Measurements from ENCODE around the gene B4GALNT4.
"Not testable (repeated sequence)": the region's sequence is repeated elsewhere in the genome, so short reads cannot be mapped to it uniquely, and the experiment has no call there.

The B4GALNT4 gene

DNA sequence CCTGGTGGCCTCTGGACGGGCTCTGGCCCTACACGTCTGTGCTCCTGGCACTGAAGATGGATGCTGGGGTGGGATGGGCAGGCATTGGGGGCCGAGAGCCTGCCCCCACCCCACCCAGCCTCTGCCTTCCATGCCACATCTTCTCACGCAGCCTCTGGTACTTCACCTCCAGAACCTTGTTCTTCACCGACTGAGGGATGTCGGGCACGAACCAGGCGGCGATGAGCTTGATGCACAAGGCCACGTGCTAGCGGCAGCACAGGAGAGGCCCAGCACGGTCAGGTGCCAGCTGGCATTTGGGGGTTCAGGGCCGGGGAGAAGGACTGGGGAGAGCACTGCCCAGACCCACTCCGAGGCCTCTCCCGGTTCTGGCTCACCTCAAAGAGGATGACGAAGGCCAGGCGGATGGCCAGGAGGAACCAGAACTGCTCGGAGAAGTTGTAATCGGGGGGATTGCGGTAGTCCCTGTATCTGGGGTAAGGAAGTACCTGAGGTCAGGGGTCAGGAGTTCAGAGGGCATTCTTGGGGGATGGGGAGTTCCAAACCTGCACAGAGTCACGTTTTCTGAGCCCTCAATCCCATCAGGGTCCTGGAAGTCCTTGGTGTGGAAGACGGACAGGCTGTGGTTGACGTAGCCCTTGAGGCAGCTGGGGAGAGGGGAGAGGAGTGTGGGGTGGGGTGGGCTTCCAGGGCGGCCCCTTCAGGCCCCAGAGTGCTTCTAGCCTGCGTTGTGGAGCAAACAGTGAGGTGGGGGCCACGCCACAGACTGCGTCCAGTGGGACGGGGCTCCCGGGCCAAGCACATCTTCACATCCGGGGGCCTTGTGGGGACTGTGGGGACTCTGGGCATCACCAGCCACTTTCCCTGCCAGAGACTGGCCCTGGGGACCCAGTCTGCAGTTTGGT lies 49.3 kb downstream of the B4GALNT4 start:
- DNase-seq: no peak

DNA sequence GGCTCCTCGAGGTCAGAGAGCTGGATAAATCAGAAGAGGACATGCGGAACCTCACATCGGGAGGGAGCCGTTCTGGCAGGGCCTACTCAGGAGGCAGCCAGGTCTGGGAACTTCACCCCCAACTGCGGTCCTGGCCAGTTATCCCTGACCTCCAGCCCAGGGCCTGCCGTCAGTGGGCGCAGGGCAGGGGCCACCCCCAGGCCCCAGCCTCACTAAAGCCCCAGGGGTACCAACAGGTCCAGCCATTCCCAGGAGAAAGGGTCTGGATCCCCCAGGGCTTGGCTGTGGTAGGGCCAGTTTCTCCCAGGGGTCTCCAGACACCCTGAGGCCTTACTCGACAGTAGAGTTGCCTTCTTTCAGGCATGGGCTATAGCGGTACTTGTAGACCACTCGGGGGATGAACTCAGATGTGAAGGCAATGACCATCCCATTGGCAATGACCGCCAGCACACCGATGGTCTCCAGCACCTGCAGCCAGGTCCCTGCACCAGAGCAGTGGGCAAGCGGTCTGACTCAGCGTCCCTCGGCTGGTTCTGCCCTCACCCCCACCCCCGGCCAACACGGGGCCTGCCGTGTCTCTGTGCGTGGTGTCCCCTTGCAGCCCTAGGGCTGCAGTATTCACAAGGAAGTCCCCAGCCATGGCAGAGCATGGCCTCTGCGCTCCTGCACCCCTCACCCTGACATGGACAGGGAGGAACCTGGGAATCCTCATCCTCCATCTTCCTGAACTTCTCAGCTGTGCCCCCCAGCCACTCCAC lies 50.1 kb downstream of the B4GALNT4 start:
- no peak for DNase-seq

DNA sequence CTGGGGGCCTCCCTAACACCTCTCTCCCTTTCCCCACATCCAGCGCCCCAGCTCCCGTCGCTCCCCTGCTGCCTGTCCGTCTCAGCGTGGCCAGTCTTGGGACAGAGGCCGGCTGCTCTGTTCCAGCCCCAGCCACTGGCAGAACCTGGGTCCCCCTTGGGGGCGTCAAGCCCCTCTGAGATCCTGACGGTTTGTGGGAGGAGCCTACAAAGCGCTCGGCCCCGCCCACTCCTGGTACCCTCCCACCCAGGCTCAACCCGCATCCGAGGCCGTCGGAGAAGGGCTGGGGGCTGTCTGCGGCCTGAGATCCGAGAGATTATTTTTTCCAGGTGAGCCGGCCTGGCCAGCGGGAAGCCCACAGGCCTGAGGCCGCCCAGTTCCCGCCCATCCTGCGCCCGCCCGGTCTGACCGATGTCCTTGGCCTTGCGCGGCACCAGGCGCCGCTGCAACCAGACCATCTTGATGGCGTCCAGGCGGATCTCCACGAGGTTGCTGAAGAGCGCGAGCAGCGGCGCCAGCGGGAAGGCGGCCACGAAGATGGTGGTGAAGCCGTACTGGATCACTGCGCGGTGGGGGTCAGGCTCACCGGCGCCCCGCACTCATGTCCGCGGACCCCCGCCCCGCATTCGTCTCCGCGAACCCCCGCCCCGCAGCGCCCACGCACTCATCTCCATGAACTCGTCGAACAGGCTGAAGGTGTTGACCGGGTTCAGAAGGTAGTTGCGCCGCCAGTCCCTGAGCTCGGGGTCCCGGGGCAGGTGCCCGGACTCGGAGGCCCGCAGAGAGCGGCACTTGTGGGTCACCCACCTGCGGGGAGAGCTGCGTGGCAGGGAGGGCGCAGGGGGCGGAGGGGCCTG lies 51.0 kb downstream of the B4GALNT4 start:
- DNase-seq: no peak

DNA sequence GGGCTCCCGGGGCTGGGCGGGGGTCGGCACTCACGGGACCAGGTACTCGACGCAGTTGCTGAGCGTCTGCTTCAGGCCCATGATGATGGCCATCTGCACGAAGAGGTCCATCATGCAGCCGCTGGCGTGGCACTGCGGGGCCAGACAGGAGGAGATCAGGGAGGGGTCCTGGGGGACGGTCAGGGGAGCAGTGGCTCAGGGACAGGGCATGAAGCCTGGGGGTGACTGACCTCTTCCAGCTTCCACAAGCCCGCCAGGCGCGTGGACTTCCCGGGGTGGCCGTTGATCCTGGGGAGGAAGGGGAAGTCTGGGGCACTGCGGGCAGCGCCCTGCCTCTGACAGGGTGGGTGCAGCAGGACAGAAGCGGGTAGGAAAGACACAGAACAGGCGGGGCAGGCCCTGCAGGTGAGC lies 51.6 kb downstream of the B4GALNT4 start:
- no peak for DNase-seq

DNA sequence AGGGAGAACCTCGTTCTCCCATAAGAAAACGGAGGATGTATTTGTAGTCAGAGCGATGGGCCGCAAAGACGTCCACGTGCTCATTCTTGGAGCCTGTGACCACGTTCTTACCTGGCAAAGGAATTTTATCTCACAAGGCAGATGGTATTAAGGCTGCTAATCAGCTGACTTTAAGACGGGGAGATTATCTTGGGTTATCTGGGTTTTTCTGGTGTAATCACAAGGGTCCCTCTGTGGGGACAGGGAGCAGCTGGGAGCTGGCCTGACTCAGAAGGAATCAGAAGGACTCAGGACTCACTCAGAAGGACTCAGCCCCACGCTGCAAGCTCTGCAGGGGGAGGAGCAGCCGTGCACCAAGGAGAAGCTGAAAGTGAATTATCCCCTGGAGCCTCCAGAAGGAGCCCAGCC lies 53.0 kb downstream of the B4GALNT4 start:
- DNase-seq: no peak

DNA sequence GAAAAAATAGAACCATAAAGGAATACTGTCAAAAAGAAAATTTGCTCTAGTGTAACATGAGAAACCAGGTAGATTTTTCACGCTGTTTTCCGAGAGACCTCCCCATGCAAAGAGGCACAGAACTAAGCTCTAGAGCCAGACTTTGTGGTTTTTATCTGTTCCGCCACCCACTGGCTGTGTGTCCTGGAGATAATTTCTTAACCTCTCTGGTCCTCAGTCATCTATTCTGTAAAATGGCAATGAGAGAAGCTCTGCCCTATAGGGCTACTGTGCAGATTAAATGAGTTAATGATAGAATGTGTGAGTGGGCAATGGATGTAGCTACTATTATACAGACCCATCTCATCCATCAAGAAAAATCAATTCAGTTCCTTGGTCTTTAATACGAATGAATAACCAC lies 54.9 kb downstream of the B4GALNT4 start:
- no peak for DNase-seq

DNA sequence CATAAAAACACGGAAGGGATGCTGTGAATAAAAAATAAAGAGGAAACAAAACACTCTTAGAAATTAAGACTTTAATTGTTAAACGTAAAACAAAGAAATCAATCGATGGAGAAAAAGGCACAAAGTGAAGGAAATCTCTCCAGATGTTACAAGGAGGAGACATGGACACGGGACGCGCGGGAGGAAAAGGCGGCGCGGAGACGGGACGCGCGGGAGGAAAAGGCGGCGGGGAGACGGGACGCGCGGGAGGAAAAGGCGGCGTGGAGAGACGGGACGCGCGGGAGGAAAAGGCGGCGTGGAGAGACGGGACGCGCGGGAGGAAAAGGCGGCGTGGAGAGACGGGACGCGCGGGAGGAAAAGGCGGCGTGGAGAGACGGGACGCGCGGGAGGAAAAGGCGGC lies 55.5 kb downstream of the B4GALNT4 start:
- DNase-seq: not testable (repeated sequence)

DNA sequence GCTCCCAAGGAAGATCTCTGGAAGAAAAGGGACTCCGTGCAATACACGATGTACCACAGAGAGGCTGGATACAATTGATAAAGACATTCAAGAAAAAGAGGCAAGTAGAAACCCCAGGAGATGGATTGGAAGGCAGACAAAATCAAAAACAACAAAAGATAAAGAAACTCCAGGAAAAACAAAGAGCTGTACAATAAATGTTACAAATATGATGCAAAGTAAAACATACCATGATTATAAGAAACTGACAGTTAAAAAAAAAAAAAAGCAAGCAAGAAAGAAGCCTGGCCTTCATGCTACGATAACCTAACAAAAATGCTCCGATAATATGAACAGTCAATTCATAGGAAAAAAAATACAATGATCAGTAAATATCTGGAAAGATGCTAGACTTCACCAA lies 56.0 kb downstream of the B4GALNT4 start:
- no peak for DNase-seq

DNA sequence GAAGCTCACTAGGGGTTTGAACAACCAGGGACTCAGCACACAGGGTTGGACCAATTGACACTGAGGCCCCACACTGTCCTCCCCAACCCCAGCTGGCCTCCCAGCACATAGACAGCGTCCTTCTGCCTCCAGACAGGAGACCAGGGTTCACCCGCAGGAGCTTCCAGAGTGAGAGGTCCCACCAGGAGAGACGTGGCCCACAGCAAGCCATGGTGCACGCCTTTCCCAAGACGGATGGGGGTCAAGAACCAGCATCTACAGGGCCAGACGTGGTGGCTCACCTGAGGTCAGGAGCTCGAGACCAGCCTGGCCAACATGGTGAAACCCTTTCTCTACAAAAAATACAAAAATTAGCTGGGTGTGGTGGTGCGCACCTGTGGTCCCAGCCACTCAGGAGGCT lies 57.6 kb downstream of the B4GALNT4 start:
- DNase-seq: no peak

DNA sequence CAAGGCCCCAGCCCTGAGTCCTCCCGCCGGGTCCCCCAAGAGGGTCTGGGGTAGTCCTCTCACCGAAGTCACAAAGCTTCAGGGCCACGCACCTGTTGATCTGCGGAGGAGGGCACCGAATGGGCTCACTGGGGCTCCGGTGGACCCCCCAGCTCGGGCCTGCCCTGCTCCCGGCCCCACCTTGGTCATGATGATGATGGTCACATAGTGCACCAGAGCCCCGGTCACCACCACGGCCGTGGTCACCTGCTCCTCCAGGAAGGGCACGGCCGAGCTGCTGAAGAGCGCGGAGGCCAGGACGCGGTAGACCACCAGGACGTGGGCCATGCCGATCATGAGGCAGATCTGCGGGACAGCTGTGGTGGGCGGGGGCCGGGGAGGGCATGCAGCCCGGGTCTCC lies 59.0 kb downstream of the B4GALNT4 start:
- no peak for DNase-seq

DNA sequence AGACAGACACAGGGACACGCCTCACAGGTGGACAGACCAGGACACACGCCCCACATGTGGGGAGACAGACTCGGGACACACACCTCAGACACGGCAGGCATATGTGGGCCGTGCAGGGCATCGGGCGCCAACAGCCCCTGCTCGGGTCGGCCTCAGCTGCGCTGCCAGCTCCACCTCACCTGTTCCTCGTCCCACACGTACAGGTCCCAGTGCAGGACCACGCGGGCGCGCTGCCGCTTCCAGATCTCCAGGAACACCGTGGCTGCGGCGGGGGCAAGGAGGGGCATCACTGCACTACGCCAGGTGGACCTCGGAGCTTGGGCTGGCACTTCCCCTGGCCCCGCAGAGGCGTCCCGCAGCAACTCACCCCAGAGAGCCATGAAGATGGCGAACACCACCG lies 60.1 kb downstream of the B4GALNT4 start:
- no peak for DNase-seq

DNA sequence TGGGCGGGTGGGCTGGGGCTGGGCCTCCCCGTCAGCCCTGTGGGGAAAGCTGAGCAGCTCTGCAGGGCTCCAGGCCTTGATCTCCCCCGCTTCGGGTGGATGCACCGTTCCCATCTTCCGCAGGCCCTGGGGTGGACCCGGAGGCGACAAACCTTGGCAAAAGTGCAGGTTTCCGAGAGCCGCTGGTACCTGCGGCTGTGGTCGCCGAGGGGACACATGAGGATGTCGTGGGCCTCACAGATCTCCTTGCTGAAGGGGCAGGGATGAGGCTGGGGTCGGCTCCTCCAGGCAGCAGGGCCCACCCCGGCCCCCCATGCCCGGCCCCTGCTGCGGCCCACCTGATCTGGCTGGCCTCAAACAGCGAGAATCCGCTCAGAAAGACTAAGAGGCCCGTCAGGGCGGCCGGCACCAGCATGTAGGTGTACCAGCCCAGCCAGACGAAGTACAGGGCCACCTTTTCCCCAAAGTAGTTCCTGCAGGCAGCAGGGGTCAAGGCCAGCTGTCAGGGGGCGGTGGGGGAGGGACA lies 60.7 kb downstream of the B4GALNT4 start:
- DNase-seq: no peak

All from nucleus accumbens (tissue), 56 donors.